ENCODE results near the gene C17orf113.

Gene C17orf113

GRCh38 chr17:42072323-42073187 is 22.2 kb upstream of the C17orf113 start:
- peak; percentile 37 for DNase-seq

- no peak for DNase-seq
Measured at GRCh38 chr17:42071810-42072209, 21.4 kb upstream of the C17orf113 start.

GRCh38 chr17:42068979-42069378 is 18.6 kb upstream of the C17orf113 start:
- no peak for DNase-seq

- peak; percentile 61 for DNase-seq
Measured at GRCh38 chr17:42067371-42068091, 17.1 kb upstream of the C17orf113 start.

- no peak for DNase-seq
Measured at GRCh38 chr17:42065201-42065600, 14.8 kb upstream of the C17orf113 start.

- no peak for DNase-seq
Measured at GRCh38 chr17:42062681-42063080, 12.3 kb upstream of the C17orf113 start.

GRCh38 chr17:42061646-42062487 is 11.5 kb upstream of the C17orf113 start:
- DNase-seq = no peak

GRCh38 chr17:42060231-42060630 is 9.8 kb upstream of the C17orf113 start:
- no peak for DNase-seq

GRCh38 chr17:42059815-42060214 is 9.4 kb upstream of the C17orf113 start:
- DNase-seq = no peak

GRCh38 chr17:42058063-42058462 is 7.7 kb upstream of the C17orf113 start:
- DNase-seq = no peak

- no peak for DNase-seq
Measured at GRCh38 chr17:42056635-42057034, 6.2 kb upstream of the C17orf113 start.

GRCh38 chr17:42055496-42055895 is 5.1 kb upstream of the C17orf113 start:
- no peak for DNase-seq

GRCh38 chr17:42055027-42055426 is 4.6 kb upstream of the C17orf113 start:
- no peak for DNase-seq

- no peak for DNase-seq
Measured at GRCh38 chr17:42053731-42054500, 3.5 kb upstream of the C17orf113 start.

- DNase-seq = no peak
Measured at GRCh38 chr17:42052346-42052877, 2.0 kb upstream of the C17orf113 start.

GRCh38 chr17:42051645-42052044 is 1.2 kb upstream of the C17orf113 start:
- DNase-seq = no peak

- no peak for DNase-seq
Measured at GRCh38 chr17:42051013-42051400, 606 bp upstream of the C17orf113 start.

- DNase-seq = no peak
Measured at GRCh38 chr17:42049834-42050392, 488 bp downstream of the C17orf113 start.

- DNase-seq = no peak
Measured at GRCh38 chr17:42047343-42047742, 3.1 kb downstream of the C17orf113 start.

- DNase-seq = no peak
Measured at GRCh38 chr17:42045719-42046118, 4.7 kb downstream of the C17orf113 start.

- no peak for DNase-seq
Measured at GRCh38 chr17:42042598-42043319, 7.6 kb downstream of the C17orf113 start.
